Activated CD4-positive, alpha-beta T cell treated with anti-CD3 and anti-CD28 coated beads for 36 hours (primary cell): ENCODE data around the gene PCDHA13. TPM values are rescaled to one million over a fixed set of nuclear protein-coding genes. Genes with fewer than 3 reads are reported as not detected.
"Not testable (repeated sequence)": the region's sequence is repeated elsewhere in the genome, so short reads cannot be mapped to it uniquely, and the experiment has no call there.

Experiments used
- ATAC-seq: fragments of 200-7000 bp; cut with Tn5 transposase; one replicate; pipeline ENCODE4 v1.10.0; 2021; ENCODE audit warnings: mild to moderate bottlenecking, moderate library complexity
- CTCF ChIA-PET: fragments of 350-600 bp; sonication (Branson Sonifier 250); formaldehyde crosslinking; loops from one replicate; lab custom pipeline; 2021; ENCODE audit warnings: antibody characterized with exemption; lab: Charles Lee
- POLR2A ChIA-PET: fragments of 350-600 bp; sonication (Branson Sonifier 250); formaldehyde crosslinking; loops from one replicate; lab custom pipeline; 2021; ENCODE audit warnings: antibody characterized with exemption, inconsistent platforms; lab: Charles Lee
- DNase-seq: peaks from one replicate; pipeline ENCODE4 v3.0.0-alpha.2; 2020
- H3K27ac Mint-ChIP-seq: one replicate; pipeline ENCODE4 v1.8.0; 2021; ENCODE audit warnings: mixed read lengths
- H3K27me3 Mint-ChIP-seq: one replicate; pipeline ENCODE4 v1.8.0; 2021; ENCODE audit warnings: mixed read lengths
- H3K36me3 Mint-ChIP-seq: one replicate; pipeline ENCODE4 v1.8.0; 2021; ENCODE audit warnings: low read depth, mixed read lengths
- H3K4me1 Mint-ChIP-seq: one replicate; pipeline ENCODE4 v1.8.0; 2021; ENCODE audit warnings: mixed read lengths
- H3K4me3 Mint-ChIP-seq: one replicate; pipeline ENCODE4 v1.8.0; 2021; ENCODE audit warnings: mild to moderate bottlenecking, moderate library complexity, mixed read lengths
- H3K9me3 Mint-ChIP-seq: one replicate; pipeline ENCODE4 v1.8.0; 2021; ENCODE audit warnings: low read depth, mixed read lengths
- intact Hi-C, 2 experiments: fragments of 100-400 bp; cut with DNase I in 1 of 2; cut with micrococcal nuclease in 1 of 2; formaldehyde crosslinking; loops; one replicate each; pipeline versions ENCODE4 v1.14.2 to v1.15.1; 2022 to 2024; cut with DNase I, micrococcal nuclease
- total RNA-seq, 2 experiments: library from RNA; stranded (reverse); gene quantifications; one replicate each; pipeline ENCODE4 v1.2.3, GENCODE V29; 2021

The PCDHA13 gene
- total RNA-seq, 2 experiments from 2014 or later = not detected

- H3K4me1 Mint-ChIP-seq, DNase-seq, ATAC-seq, H3K27ac Mint-ChIP-seq, POLR2A ChIA-PET, H3K4me3 Mint-ChIP-seq, H3K36me3 Mint-ChIP-seq: not testable (repeated sequence)
- intact Hi-C loops = loop anchor here in 1 of 2 experiments (5.0 to 10.0 kb wide), 2 partner anchors 32 to 515 kb away; partner anchors contain the start of genes PCDHA13 and PCDHGA5
- H3K9me3 Mint-ChIP-seq = peaks cover 14% of the 10 kb centered on the region
- H3K27me3 Mint-ChIP-seq = peaks cover 21% of the 10 kb centered on the region
- CTCF ChIA-PET = interaction anchor here (0.7 to 0.8 kb wide), 2 partner anchors 363 to 485 kb away, joined by 3 read pairs; no protein-coding TSS in a partner anchor
These were observed 31.9 kb upstream of the PCDHA13 start for GRCh38 chr5:140849831-140850634.

GRCh38 chr5:140855772-140856674, 25.9 kb upstream of the PCDHA13 start, which contains the start of gene PCDHA10:
Gene PCDHA10 (plus strand): TSS chr5:140855897. CDS start chr5:140856049, 152 bp downstream.
- H3K27me3 Mint-ChIP-seq = peaks cover 21% of the 10 kb centered on the region
- H3K27ac Mint-ChIP-seq = no peak within 1 kb of the TSS
- H3K4me1 Mint-ChIP-seq = no peaks in the 10 kb centered on the region
- ChIA-PET POLR2A (no interaction called here), CTCF (interaction anchor here (0.7 to 1.4 kb wide), 2 partner anchors 9 to 14 kb away, joined by 3 read pairs; no protein-coding TSS in a partner anchor)
- intact Hi-C loops = no loop called here
- peaks cover 7% of the 10 kb centered on the region for H3K36me3 Mint-ChIP-seq
- DNase-seq (no peak), ATAC-seq (no peak)
- H3K4me3 Mint-ChIP-seq = no peak within 1 kb of the TSS
- peaks cover 19% of the 10 kb centered on the region for H3K9me3 Mint-ChIP-seq

- Mint-ChIP-seq H3K36me3 (peaks cover 7% of the 10 kb centered on the region), H3K27ac (no peak overlapping the region), H3K4me3 (no peak overlapping the region), H3K27me3 (peaks cover 29% of the 10 kb centered on the region), H3K4me1 (no peaks in the 10 kb centered on the region), H3K9me3 (peaks cover 21% of the 10 kb centered on the region)
- ChIA-PET POLR2A (no interaction called here), CTCF (no interaction called here)
- intact Hi-C loops = no loop called here
- DNase-seq = no peak
- no peak for ATAC-seq
These were observed 24.5 kb upstream of the PCDHA13 start for GRCh38 chr5:140857177-140857986.

- Mint-ChIP-seq H3K27me3 (peaks cover 29% of the 10 kb centered on the region), H3K4me1 (no peaks in the 10 kb centered on the region), H3K36me3 (peaks cover 7% of the 10 kb centered on the region), H3K9me3 (peaks cover 21% of the 10 kb centered on the region), H3K27ac (no peak overlapping the region), H3K4me3 (no peak overlapping the region)
- no peak for ATAC-seq
- POLR2A ChIA-PET = no interaction called here
- CTCF ChIA-PET = no interaction called here
- DNase-seq = no peak
- intact Hi-C loops = no loop called here
These were observed 24.0 kb upstream of the PCDHA13 start for GRCh38 chr5:140857987-140858240.

- H3K27me3 Mint-ChIP-seq = peaks cover 22% of the 10 kb centered on the region
- no peak overlapping the region for H3K27ac Mint-ChIP-seq
- ChIA-PET POLR2A (no interaction called here), CTCF (no interaction called here)
- no peaks in the 10 kb centered on the region for H3K36me3 Mint-ChIP-seq
- no peaks in the 10 kb centered on the region for H3K4me1 Mint-ChIP-seq
- intact Hi-C loops = no loop called here
- H3K9me3 Mint-ChIP-seq = peaks cover 2% of the 10 kb centered on the region
- ATAC-seq (no peak), DNase-seq (no peak)
- no peak overlapping the region for H3K4me3 Mint-ChIP-seq
These were observed 19.3 kb upstream of the PCDHA13 start for GRCh38 chr5:140862441-140863295.

GRCh38 chr5:140868721-140869554, 13.0 kb upstream of the PCDHA13 start, which contains the start of gene PCDHA11:
Gene PCDHA11 (plus strand): TSS chr5:140868957. CDS start chr5:140869104, 147 bp downstream.
- Mint-ChIP-seq H3K9me3 (peaks cover 13% of the 10 kb centered on the region), H3K36me3 (peaks cover 4% of the 10 kb centered on the region), H3K4me3 (no peak within 1 kb of the TSS), H3K27me3 (peaks cover 18% of the 10 kb centered on the region), H3K27ac (no peak within 1 kb of the TSS), H3K4me1 (no peaks in the 10 kb centered on the region)
- no peak for DNase-seq
- intact Hi-C loops = loop anchor here in 1 of 2 experiments (1.0 kb wide), 1 partner anchor 172 kb away; no protein-coding TSS in a partner anchor
- CTCF ChIA-PET = interaction anchor here (0.7 to 1.1 kb wide), 3 partner anchors 16 to 172 kb away, joined by 3 to 4 read pairs (median 3); no protein-coding TSS in a partner anchor
- POLR2A ChIA-PET = no interaction called here
- no peak for ATAC-seq

GRCh38 chr5:140869555-140869886, 12.4 kb upstream of the PCDHA13 start:
- no peak overlapping the region for H3K27ac Mint-ChIP-seq
- H3K27me3 Mint-ChIP-seq = peaks cover 23% of the 10 kb centered on the region
- H3K4me1 Mint-ChIP-seq = no peaks in the 10 kb centered on the region
- intact Hi-C loops = no loop called here
- H3K4me3 Mint-ChIP-seq = no peak overlapping the region
- peaks cover 17% of the 10 kb centered on the region for H3K9me3 Mint-ChIP-seq
- H3K36me3 Mint-ChIP-seq = peaks cover 4% of the 10 kb centered on the region
- DNase-seq (no peak), ATAC-seq (no peak)
- ChIA-PET CTCF (interaction anchor here (0.7 to 1.1 kb wide), 3 partner anchors 17 to 172 kb away, joined by 3 to 4 read pairs (median 3); no protein-coding TSS in a partner anchor), POLR2A (no interaction called here)

GRCh38 chr5:140870221-140871201, 11.4 kb upstream of the PCDHA13 start:
- intact Hi-C loops = loop anchor here in 1 of 2 experiments (5.0 to 10.0 kb wide), 3 partner anchors 38 to 534 kb away; partner anchors contain the start of genes PCDHA7, PCDHGA5, PCDHGA9 and PCDHGB6
- CTCF ChIA-PET = no interaction called here
- no peak overlapping the region for H3K4me3 Mint-ChIP-seq
- POLR2A ChIA-PET = no interaction called here
- no peak overlapping the region for H3K27ac Mint-ChIP-seq
- peaks cover 21% of the 10 kb centered on the region for H3K9me3 Mint-ChIP-seq
- ATAC-seq = no peak
- no peaks in the 10 kb centered on the region for H3K4me1 Mint-ChIP-seq
- peaks cover 31% of the 10 kb centered on the region for H3K27me3 Mint-ChIP-seq
- no peak for DNase-seq
- peaks cover 4% of the 10 kb centered on the region for H3K36me3 Mint-ChIP-seq
